A549 (cell line): ENCODE data around the gene NSUN4. TPM values are rescaled to one million over a fixed set of nuclear protein-coding genes. Genes with fewer than 3 reads are reported as not detected.
A peak's percentile ranks its signal among the peaks of the same experiment; 100 is the strongest.
"Not testable (repeated sequence)": the region's sequence is repeated elsewhere in the genome, so short reads cannot be mapped to it uniquely, and the experiment has no call there.

Source experiments
- ATAC-seq, 2 experiments: fragments of 200-7000 bp in 1 of 2; fragments of >200 bp in 1 of 2; cut with Nextera tagmentation in 1 of 2; cut with Tn5 transposase in 1 of 2; 3 replicates each; pipeline versions ENCODE4 v1.8.0 to v1.9.1; 2018 to 2020; ENCODE audit warnings: mild to moderate bottlenecking in 1 of 2, moderate library complexity in 1 of 2
- CTCF ChIA-PET: fragments of 300-600 bp; sonication (Branson Sonifier 250); formaldehyde crosslinking; extraction: SDS; loops from one replicate; lab custom pipeline; 2021; ENCODE audit warnings: antibody characterized with exemption, inconsistent platforms; lab: Yijun Ruan, JAX
- POLR2A ChIA-PET: fragments of 350-600 bp; formaldehyde crosslinking; extraction: SDS; loops from one replicate; lab custom pipeline; 2021; ENCODE audit warnings: antibody characterized with exemption, inconsistent platforms; lab: Yijun Ruan, JAX
- DNase-seq, 2 experiments: peaks; one replicate each; pipeline versions ENCODE4 v3.0.0 to v3.0.0-alpha.2; 2011 to 2016; ENCODE audit warnings: low read depth in 1 of 2, low spot score in 1 of 2
- FAIRE-seq: peaks from 2 replicates; lab custom pipeline; 2011; peaks lifted over from hg19 to GRCh38; lab: Jason Lieb, UNC
- H3K27ac ChIP-seq, 2 experiments: fragments of >200 bp; sonication (Bioruptor Twin); formaldehyde crosslinking; 3 replicates each; pipeline ENCODE4 v1.5.1; 2016 to 2017
- H3K4me1 ChIP-seq: fragments of >200 bp; sonication (Bioruptor Twin); formaldehyde crosslinking; 3 replicates; pipeline ENCODE4 v1.6.1; 2016
- H3K4me2 ChIP-seq: fragments of >200 bp; sonication (Bioruptor Twin); formaldehyde crosslinking; 3 replicates; pipeline ENCODE4 v1.6.1; 2016
- H3K4me3 ChIP-seq: fragments of >200 bp; sonication (Bioruptor Twin); formaldehyde crosslinking; 3 replicates; pipeline ENCODE4 v1.5.1; 2016
- H3K9me3 ChIP-seq: fragments of >200 bp; sonication (Bioruptor Twin); formaldehyde crosslinking; 3 replicates; pipeline ENCODE4 v1.6.1; 2016
- CTCF ChIP-seq: fragments of >200 bp; sonication (Bioruptor Twin); formaldehyde crosslinking; IDR thresholded peaks from 3 replicates; pipeline ENCODE4 v1.5.1; 2016
- EHMT2 ChIP-seq: fragments of 200-600 bp; sonication (generic); IDR thresholded peaks from 2 replicates; pipeline ENCODE4 v1.6.1; 2016; ENCODE audit warnings: antibody characterized with exemption, low read depth, mild to moderate bottlenecking, moderate library complexity
- FOSB ChIP-seq: fragments of 250-450 bp; sonication (Bioruptor Pico); IDR thresholded peaks from 2 replicates; pipeline ENCODE4 v1.5.0; 2020; ENCODE audit warnings: mild to moderate bottlenecking, moderate library complexity
- FOXS1 ChIP-seq: fragments of 250-450 bp; sonication (Bioruptor Pico); IDR thresholded peaks from 2 replicates; pipeline ENCODE4 v1.5.0; 2020; ENCODE audit warnings: mild to moderate bottlenecking, moderate library complexity
- HDAC2 ChIP-seq: fragments of 200-600 bp; sonication (generic); IDR thresholded peaks from 2 replicates; pipeline ENCODE4 v1.6.1; 2016
- HOXB13 ChIP-seq: fragments of 250-450 bp; sonication (Bioruptor Pico); IDR thresholded peaks from 2 replicates; pipeline ENCODE4 v1.5.0; 2020; ENCODE audit warnings: low read depth, mild to moderate bottlenecking, moderate library complexity
- JUN ChIP-seq, 2 experiments: fragments of >200 bp; sonication (Bioruptor Twin); formaldehyde crosslinking; IDR thresholded peaks; 2 replicates in 1 of 2; 3 replicates in 1 of 2; pipeline ENCODE4 v1.6.1; 2016 to 2017
- JUNB ChIP-seq: fragments of >200 bp; sonication (Bioruptor Twin); formaldehyde crosslinking; IDR thresholded peaks from 2 replicates; pipeline ENCODE4 v1.6.1; 2016
- MAX ChIP-seq: IDR thresholded peaks from 2 replicates; pipeline ENCODE4 v1.6.1; 2012
- MYC ChIP-seq: IDR thresholded peaks from 2 replicates; pipeline ENCODE4 v1.6.1; 2012; ENCODE audit warnings: mild to moderate bottlenecking, inconsistent platforms, low read length, improper control_type of control experiment, borderline replicate concordance
- NFE2L2 ChIP-seq: fragments of 150-350 bp; conservative IDR thresholded peaks from 2 replicates; pipeline ENCODE4 v1.6.1; 2014; ENCODE audit warnings: low read length
- POLR2A ChIP-seq: IDR thresholded peaks from 2 replicates; pipeline ENCODE4 v1.6.1; 2012; ENCODE audit warnings: mild to moderate bottlenecking, low read length
- RAD21 ChIP-seq, 2 experiments: fragments of >200 bp in 1 of 2; sonication (Bioruptor Twin) in 1 of 2; formaldehyde crosslinking in 1 of 2; IDR thresholded peaks in 1 of 2; conservative IDR thresholded peaks in 1 of 2; 2 replicates in 1 of 2; 3 replicates in 1 of 2; pipeline ENCODE4 v1.6.1; 2012 to 2018; ENCODE audit warnings: inconsistent platforms in 1 of 2
- RCOR1 ChIP-seq: fragments of 150-350 bp; IDR thresholded peaks from 2 replicates; pipeline ENCODE4 v1.6.1; 2014; ENCODE audit warnings: antibody characterized with exemption, low read length, low read depth
- RFX5 ChIP-seq: fragments of 450-650 bp; IDR thresholded peaks from 2 replicates; pipeline ENCODE4 v1.7.1; 2014; ENCODE audit warnings: antibody characterized with exemption, mild to moderate bottlenecking, moderate library complexity
- SREBF2 ChIP-seq: fragments of 450-650 bp; IDR thresholded peaks from 2 replicates; pipeline ENCODE4 v1.6.1; 2014; ENCODE audit warnings: mild to moderate bottlenecking, moderate library complexity
- ZC3H11A ChIP-seq: fragments of 450-650 bp; IDR thresholded peaks from 2 replicates; pipeline ENCODE4 v1.6.1; 2014; ENCODE audit warnings: antibody characterized with exemption, mild to moderate bottlenecking
- WGBS: methylation state at CpG from one replicate; pipeline ENCODE4 v1.1.6; 2017; ENCODE audit errors: missing lambda C conversion rate; 5-methylcytosine and 5-hydroxymethylcytosine counted together
- polyA plus RNA-seq, 4 experiments: library from polyadenylated mRNA; depleted of rRNA in 3 of 4; stranded (reverse); fragments of >200 nt; fragmentation: RNase III in 1 of 4; extraction: RNeasy Plus Mini Kit Qiagen cat#74134 plus additional on column Dnase treatment in 1 of 4; gene quantifications; 2 replicates in 3 of 4; 3 replicates in 1 of 4; pipeline ENCODE4 v1.2.3, GENCODE V29; 2011 to 2017
- TF ChIP-seq, protein P1 (sequence below): IDR thresholded peaks from 2 replicates; pipeline ENCODE4 v1.6.1; 2012

Gene NSUN4
- polyA plus RNA-seq, 2 of the 4 experiments (the other 2 are of a cell fraction): 11.7 to 23.3 TPM

GRCh38 chr1:46330381-46330780 is 10.2 kb upstream of the NSUN4 start:
- POLR2A ChIA-PET, CTCF ChIA-PET, H3K4me1 ChIP-seq, DNase-seq, H3K4me3 ChIP-seq, H3K4me2 ChIP-seq, ATAC-seq, H3K27ac ChIP-seq, FAIRE-seq, H3K9me3 ChIP-seq: not testable (repeated sequence)
- WGBS: 89% methylated on average over 2 of the region's 2 CpGs

- H3K9me3 ChIP-seq, H3K4me2 ChIP-seq, H3K4me3 ChIP-seq, ATAC-seq, H3K4me1 ChIP-seq, H3K27ac ChIP-seq, FAIRE-seq, DNase-seq, POLR2A ChIA-PET: not testable (repeated sequence)
- 87% methylated on average over 22 of the region's 24 CpGs for WGBS
- CTCF ChIA-PET: interaction anchor here (0.6 to 2.6 kb wide), 2 partner anchors 15 to 87 kb away, joined by 4 to 31 read pairs; no protein-coding TSS in a partner anchor
Observed at GRCh38 chr1:46331786-46332540, 8.6 kb upstream of the NSUN4 start.

- Histone ChIP-seq H3K27ac (no peak overlapping the region), H3K4me1 (no peaks in the 10 kb centered on the region), H3K4me2 (no peak overlapping the region), H3K4me3 (no peak overlapping the region), H3K9me3 (no peaks in the 10 kb centered on the region)
- WGBS: 62% methylated on average over 9 of the region's 9 CpGs
- ChIA-PET CTCF (interaction anchor here (0.6 to 2.6 kb wide), 11 partner anchors 9 to 1562 kb away, joined by 3 to 31 read pairs (median 4); no protein-coding TSS in a partner anchor), POLR2A (no interaction called here)
- TF ChIP-seq HOXB13 (CRISPR knock-in tag) (no peak), FOSB (CRISPR knock-in tag) (no peak), RFX5 (no peak), RCOR1 (no peak), MYC (no peak), POLR2A (no peak), RAD21 (conservative IDR thresholded peaks at IDR 0.05 in 1 of 2, IDR thresholded peaks at IDR 0.05 in 1 of 2) (peak; percentile 23 to 48; a peak in 2 of 5 replicates), EHMT2 (no peak), CTCF (peak; percentile 36), MAX (no peak), ZC3H11A (no peak), NFE2L2 (no peak), JUN (IDR thresholded peaks at IDR 0.05) (no peak), SREBF2 (no peak), FOXS1 (no peak), HDAC2 (no peak), JUNB (no peak)
- TF ChIP-seq, protein P1, sequence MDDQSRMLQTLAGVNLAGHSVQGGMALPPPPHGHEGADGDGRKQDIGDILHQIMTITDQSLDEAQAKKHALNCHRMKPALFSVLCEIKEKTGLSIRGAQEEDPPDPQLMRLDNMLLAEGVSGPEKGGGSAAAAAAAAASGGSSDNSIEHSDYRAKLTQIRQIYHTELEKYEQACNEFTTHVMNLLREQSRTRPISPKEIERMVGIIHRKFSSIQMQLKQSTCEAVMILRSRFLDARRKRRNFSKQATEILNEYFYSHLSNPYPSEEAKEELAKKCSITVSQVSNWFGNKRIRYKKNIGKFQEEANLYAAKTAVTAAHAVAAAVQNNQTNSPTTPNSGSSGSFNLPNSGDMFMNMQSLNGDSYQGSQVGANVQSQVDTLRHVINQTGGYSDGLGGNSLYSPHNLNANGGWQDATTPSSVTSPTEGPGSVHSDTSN: no peak
- ATAC-seq (peak; percentile 91 to 95), FAIRE-seq (no peak), DNase-seq (peak; percentile 45 to 51)
Observed at GRCh38 chr1:46333300-46334029, 7.1 kb upstream of the NSUN4 start.
